HG03045 (cell line): ENCODE results near the gene SMC3.
A peak's percentile ranks its signal among the peaks of the same experiment; 100 is the strongest.

Experiments
- ATAC-seq: cut with Tn5 transposase; IDR thresholded peaks from one replicate; pipeline ENCODE4 v1.9.1; 2021; ENCODE audit warnings: mild to moderate bottlenecking, moderate library complexity; ENCODE audit not compliant: unreplicated experiment

The SMC3 gene

DNA sequence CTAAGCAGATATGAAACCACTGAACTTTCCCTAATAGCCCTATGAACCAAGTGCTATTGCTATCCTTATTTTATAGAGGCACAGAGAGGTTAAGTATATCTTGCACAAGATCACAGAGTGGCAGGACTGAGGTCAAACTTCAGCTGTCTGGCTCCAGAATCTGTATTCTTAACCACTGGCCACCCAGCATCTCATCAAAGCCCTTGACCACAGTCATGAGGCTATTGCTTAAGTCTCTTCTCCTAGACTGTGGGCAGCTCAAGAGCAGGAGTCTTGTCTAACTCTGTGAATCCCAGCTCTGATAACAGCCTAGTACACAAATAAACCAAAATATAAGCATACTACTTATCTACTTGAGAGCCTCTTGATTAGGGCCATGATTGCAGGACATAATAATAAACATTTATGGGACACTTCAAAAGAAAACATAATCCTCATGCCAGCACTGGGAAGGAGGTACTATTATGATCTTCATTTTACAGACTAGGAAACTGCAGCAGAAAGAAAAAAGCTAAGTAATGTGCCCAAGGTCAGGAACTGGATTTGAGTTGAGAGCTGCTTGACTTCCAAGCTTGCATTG, 22.4 kb upstream of the SMC3 start:
- ATAC-seq: no peak

DNA sequence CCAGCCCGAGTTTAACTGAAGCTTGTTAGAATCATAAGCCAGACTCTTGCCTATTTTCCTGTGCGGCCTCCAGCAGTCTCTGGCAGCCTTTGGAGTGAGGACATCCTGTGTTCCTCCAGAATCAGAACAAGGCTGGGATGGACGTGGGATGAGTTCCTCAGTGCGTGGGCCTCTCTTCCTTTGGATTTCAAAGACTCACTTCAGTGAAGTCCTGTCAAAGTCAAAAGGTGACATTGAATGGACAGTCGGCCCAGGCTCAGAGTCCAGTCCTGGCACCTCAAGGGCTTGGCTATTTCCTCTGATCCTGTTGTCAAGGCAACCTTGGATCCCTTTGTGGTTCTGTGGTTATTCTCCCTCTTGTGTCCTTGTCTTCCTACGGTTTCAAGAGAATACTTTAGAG, 21.4 kb upstream of the SMC3 start:
- ATAC-seq: no peak

DNA sequence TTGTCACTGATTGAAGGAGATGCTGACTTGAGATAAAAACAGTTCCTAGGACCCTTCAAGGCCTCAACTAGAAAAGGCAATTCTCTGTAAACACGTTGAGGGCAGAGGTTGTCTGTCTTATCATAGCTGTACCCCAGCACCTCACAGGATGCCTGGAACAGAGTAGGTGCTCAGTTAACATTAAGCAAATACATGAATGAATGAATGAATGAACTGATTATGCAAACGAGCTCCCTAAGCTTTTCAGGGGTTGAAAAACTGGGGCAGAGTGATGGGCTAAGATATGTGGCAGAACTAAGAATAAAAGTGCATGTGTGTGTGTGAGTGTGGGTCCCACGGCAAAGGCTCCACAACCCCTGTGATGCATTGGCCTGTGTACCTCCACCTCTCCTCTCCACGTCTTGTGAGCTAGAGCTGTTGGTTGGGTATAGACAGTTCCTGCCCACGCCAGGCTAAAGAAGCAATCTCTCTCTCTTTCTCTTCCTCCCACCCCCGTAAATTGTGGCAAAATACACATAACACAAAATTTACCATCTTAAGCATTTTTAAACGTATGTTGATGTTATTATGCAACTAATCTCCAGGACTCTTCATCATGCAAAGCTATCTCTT, 20.9 kb upstream of the SMC3 start:
- no peak for ATAC-seq

DNA sequence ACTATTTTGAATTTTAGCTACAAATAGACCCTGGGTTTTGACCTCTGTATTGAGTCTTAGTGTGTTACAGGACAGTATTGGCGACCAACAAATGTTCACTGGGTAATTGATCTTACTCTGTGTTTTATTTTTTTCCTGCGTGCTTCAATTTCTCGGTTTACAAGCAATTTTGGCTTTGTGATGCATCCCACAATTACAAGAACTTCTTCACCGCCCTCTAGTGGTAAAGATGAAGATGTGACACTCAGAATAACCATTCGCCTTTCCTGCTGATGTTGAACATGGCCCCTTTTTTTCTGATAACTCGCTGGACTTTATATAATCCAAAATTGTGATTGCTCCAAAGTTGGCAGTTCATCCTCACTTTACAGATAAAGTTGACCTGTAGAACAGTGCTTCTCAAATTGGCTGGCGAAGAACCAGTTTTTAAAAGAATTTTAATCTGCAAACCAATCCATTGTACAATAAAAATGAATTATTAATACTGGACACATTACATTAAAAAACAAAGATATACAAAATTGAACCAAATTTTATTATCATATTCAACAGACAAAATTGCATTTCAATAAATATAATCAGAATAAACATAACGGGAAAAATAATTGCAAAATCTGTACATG, 20.2 kb upstream of the SMC3 start:
- ATAC-seq: no peak

DNA sequence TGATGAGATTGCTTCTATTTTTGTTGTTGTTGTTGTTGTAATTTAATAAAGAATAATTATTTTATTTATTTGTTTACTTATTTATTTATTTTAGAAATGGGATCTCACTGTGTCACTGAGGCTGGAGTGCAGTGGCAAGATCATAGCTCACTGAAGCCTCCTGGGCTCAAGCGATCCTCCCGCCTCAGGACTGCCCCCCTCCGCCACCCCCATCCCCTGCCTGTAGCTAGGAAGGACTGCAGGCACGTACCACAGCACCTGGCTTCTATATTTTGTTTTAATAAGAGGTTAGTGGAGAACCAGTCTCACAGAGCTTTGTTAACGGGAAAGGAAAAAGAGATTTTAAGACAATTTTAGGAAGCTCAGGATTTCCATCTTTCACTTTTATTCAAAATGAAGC, 19.5 kb upstream of the SMC3 start:
- no peak for ATAC-seq

- ATAC-seq: no peak
These were observed 18.3 kb upstream of the SMC3 start for GRCh38 chr10:110549211-110549610.

GRCh38 chr10:110553905-110554304, 13.6 kb upstream of the SMC3 start:
- ATAC-seq: no peak

- no peak for ATAC-seq
These were observed 11.2 kb upstream of the SMC3 start for GRCh38 chr10:110556296-110556695.

DNA sequence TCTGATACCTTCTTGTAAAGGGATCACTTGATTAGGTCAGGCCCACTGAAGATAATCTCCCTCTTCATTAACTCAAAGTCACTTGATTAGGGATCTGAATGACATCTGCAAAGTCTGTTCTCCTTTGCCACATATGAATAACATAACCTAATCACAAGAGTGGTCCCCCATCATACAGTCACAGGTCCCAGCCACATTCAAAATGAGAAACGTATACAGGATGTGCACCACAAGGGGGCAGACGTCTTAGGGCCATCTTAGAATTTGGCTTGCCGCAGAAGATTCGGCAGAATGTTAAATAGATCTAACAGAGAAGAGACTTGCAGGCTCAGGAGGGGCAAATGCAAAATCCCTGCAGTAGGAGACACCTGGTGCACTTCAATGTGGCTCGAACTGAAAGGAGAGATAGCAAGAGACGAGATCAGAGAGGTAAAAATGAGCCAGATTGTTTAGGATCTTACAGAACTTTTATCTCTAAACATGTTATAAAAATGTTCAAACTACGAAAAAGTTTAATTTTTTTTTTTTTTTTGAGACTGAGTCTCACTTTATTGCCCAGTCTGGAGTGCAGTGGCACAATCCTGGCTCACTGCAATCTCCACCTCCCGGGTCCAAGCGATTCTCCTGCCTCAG, 10.4 kb upstream of the SMC3 start:
- peak; percentile 49 for ATAC-seq

DNA sequence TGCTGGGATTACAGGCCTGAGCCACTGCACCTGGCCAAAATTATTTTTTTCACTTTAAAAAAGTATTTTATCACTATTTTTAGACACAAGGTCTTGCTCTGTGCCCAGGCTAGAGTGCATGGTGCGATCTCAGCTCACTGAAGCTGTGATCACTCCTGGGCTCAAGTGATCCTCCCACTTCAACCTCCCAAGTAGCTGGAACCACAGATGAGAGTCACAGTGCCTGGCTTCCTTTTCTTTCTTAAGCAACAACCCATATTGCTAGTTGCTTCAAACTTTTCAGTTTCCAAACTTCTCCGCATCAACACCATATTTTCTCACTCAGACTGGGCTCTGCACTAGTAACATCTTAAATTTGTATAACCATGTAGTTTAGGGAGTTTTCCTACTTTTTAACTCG, 9.5 kb upstream of the SMC3 start:
- ATAC-seq: no peak

GRCh38 chr10:110560012-110560411, 7.5 kb upstream of the SMC3 start:
- ATAC-seq: no peak

GRCh38 chr10:110561292-110561691, 6.2 kb upstream of the SMC3 start:
- no peak for ATAC-seq

GRCh38 chr10:110562348-110562747, 5.1 kb upstream of the SMC3 start:
- ATAC-seq: no peak

DNA sequence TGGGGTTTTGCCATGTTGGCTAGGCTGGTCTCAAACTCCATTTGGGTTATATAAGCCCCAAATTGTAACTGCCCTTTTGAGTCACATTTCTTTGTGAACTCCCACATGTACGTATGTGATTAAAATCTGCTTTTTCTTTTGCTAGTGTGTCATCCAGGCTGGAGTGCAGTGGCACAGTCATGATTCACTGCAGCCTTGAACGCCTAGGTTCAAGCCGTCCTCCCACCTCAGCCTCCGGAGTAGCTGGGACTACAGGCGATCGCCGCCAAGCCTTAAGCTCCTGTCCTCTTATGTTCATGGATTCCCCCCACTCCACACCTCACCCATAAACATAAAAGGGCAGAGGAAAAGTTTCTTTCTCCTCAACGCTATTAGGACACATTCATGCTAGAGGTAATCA, 4.4 kb upstream of the SMC3 start:
- no peak for ATAC-seq

GRCh38 chr10:110566472-110567200, 859 bp upstream of the SMC3 start:
- ATAC-seq: no peak

DNA sequence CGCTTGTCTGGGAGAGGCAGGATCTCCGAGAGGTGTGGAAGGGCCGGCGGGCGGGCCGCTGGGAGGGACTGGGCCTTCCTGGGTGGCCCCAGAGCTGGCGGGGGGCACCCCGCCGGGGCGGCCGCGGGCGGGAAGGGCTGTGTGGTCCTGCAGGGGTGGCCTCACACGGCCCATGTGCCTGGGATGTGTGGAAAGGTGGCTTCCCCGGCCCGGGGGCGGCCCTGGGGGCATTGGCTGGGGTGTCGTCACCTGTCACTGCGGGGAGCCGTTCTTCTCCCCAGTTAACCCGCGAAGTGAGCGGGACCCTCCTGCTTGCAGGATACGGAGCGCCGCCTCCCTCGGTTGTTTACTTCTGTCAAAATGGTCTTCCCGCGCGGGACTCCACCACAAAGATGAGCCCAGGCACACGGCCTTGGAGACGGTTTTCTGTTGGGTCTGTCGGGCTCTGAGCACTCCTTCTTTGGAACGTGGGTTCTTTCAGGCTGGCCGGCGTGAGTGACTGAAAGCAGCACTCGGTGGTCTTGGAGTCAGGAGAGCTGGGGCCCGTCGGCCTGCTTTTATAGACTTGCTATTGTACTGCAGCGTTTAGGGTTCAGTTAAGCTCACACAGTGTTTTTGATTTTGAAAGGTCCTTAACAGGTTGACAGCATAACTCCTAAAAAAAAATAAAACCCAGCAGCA, 700 bp downstream of the SMC3 start:
- peak; percentile 34 for ATAC-seq

- no peak for ATAC-seq
These were observed 1.6 kb downstream of the SMC3 start for GRCh38 chr10:110569122-110569521.

- ATAC-seq: no peak
These were observed 2.2 kb downstream of the SMC3 start for GRCh38 chr10:110569736-110570135.

DNA sequence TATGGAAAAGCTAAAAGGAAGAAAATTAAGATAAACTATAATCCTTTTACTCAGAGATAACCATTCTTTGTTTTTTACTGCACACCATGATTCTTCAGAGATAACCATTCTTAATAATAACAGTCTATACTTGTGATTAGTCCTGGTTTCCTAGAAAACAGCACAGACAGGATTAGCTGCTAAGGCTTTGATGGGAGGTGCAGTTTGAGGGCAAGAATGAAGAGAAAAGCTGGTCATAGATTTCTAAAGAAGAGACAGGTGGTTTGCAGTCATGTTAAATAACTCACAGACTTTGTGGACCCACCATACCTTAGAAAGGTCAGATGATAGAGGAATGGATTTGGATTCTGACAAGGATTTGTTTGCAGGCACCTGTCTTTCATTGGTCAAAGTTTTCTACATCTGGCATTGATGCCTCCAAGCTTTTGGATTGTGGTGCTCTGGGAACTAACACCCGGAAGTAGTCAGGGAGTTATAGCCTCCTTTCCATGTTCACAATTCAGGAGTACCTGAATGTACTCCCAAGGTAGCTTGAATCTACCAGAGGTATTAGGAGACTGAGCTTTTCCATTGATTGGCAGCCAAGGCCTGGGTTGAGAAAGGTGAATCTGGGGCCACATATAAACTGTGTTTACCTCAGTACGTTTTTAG, 3.7 kb downstream of the SMC3 start:
- no peak for ATAC-seq

DNA sequence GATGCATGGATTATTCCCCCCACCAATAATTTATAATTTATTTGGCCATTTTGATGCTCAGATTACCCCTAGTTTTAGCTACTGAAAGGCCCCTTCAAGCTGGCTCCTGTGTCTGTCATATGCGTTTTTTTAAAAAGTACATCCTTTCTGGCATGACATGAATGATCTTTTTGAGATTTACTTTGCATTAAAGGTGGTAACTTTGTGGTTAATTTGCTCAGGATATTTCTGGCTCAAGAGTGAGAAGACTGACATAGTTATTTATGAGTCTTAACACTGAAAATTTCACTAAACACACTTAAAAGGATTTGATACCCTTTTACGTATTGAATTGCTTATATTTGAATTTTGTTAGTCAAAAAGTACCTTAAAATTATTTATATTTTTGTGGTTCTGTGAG, 5.4 kb downstream of the SMC3 start:
- no peak for ATAC-seq

- ATAC-seq: no peak
These were observed 6.9 kb downstream of the SMC3 start for GRCh38 chr10:110574420-110574819.
